Trophoblast cell (in vitro differentiated cells and primary cell): ENCODE data around the gene NLRP1.

Experiments
- DNase-seq, 2 donors: peaks; one replicate each; pipeline ENCODE4 v3.0.0-alpha.2; 2016
- H2AFZ ChIP-seq: 2 replicates; pipeline ENCODE4 v1.6.1; 2013; ENCODE audit warnings: low read length, moderate library complexity, mild to moderate bottlenecking; ENCODE audit not compliant: insufficient read depth, poor library complexity
- H2AK5ac ChIP-seq: 2 replicates; pipeline ENCODE4 v1.6.1; 2013; ENCODE audit warnings: mild to moderate bottlenecking, low read length
- H2BK120ac ChIP-seq: 2 replicates; pipeline ENCODE4 v1.6.1; 2013; ENCODE audit warnings: low read length, mild to moderate bottlenecking, moderate library complexity; ENCODE audit not compliant: insufficient read depth, poor library complexity
- H2BK12ac ChIP-seq: 2 replicates; pipeline ENCODE4 v1.6.1; 2013; ENCODE audit warnings: mild to moderate bottlenecking, low read length, moderate library complexity
- H2BK5ac ChIP-seq: 2 replicates; pipeline ENCODE4 v1.6.1; 2013; ENCODE audit warnings: low read length, low read depth, moderate library complexity, mild to moderate bottlenecking; ENCODE audit not compliant: poor library complexity
- H3K14ac ChIP-seq: 2 replicates; pipeline ENCODE4 v1.6.1; 2013; ENCODE audit warnings: mild to moderate bottlenecking, low read length
- H3K18ac ChIP-seq: 2 replicates; pipeline ENCODE4 v1.6.1; 2013; ENCODE audit warnings: mild to moderate bottlenecking, low read length
- H3K23ac ChIP-seq: 2 replicates; pipeline ENCODE4 v1.6.1; 2013; ENCODE audit warnings: low read length
- H3K27ac ChIP-seq: 2 replicates; pipeline ENCODE4 v1.5.1; 2013; ENCODE audit warnings: low read depth, mild to moderate bottlenecking, inconsistent platforms, low read length, moderate library complexity
- H3K27me3 ChIP-seq: 2 replicates; pipeline ENCODE4 v1.6.1; 2013; ENCODE audit warnings: inconsistent platforms, mild to moderate bottlenecking, low read length, moderate library complexity; ENCODE audit not compliant: insufficient read depth
- H3K36me3 ChIP-seq, 2 experiments: 1 replicate in 1 of 2; 2 replicates in 1 of 2; pipeline ENCODE4 v1.6.1; 2013; ENCODE audit warnings: low read length in 2 of 2, mild to moderate bottlenecking in 2 of 2, moderate library complexity in 1 of 2; ENCODE audit not compliant: insufficient read depth in 2 of 2, control insufficient read depth in 1 of 2
- H3K4ac ChIP-seq: 2 replicates; pipeline ENCODE4 v1.6.1; 2013; ENCODE audit warnings: low read depth, mild to moderate bottlenecking, low read length, moderate library complexity
- H3K4me1 ChIP-seq, 2 experiments: 1 replicate in 1 of 2; 2 replicates in 1 of 2; pipeline ENCODE4 v1.6.1; 2013; ENCODE audit warnings: low read length in 2 of 2, mild to moderate bottlenecking in 2 of 2, moderate library complexity in 1 of 2; ENCODE audit not compliant: insufficient read depth in 2 of 2, control insufficient read depth in 1 of 2
- H3K4me2 ChIP-seq: 2 replicates; pipeline ENCODE4 v1.6.1; 2013; ENCODE audit warnings: inconsistent platforms, mild to moderate bottlenecking, low read length, moderate library complexity
- H3K4me3 ChIP-seq: 2 replicates; pipeline ENCODE4 v1.5.1; 2013; ENCODE audit warnings: mild to moderate bottlenecking, low read depth, low read length, inconsistent platforms
- H3K79me1 ChIP-seq: one replicate; pipeline ENCODE4 v1.6.1; 2013; ENCODE audit warnings: low read length
- H3K79me2 ChIP-seq: 2 replicates; pipeline ENCODE4 v1.6.1; 2013; ENCODE audit warnings: low read length, mild to moderate bottlenecking; ENCODE audit not compliant: control insufficient read depth, insufficient read depth, poor library complexity
- H3K9ac ChIP-seq: 2 replicates; pipeline ENCODE4 v1.6.1; 2013; ENCODE audit warnings: mild to moderate bottlenecking, low read length
- H3K9me3 ChIP-seq: 2 replicates; pipeline ENCODE4 v1.6.1; 2013; ENCODE audit warnings: low read depth, mild to moderate bottlenecking, control low read depth, inconsistent platforms, low read length; ENCODE audit not compliant: insufficient read depth
- H4K12ac ChIP-seq: 2 replicates; pipeline ENCODE4 v1.6.1; 2013; ENCODE audit warnings: low read depth, mild to moderate bottlenecking, low read length, moderate library complexity
- H4K8ac ChIP-seq: 2 replicates; pipeline ENCODE4 v1.6.1; 2013; ENCODE audit warnings: low read depth, mild to moderate bottlenecking, low read length, moderate library complexity
- H4K91ac ChIP-seq: one replicate; pipeline ENCODE4 v1.6.1; 2013; ENCODE audit warnings: low read depth, mild to moderate bottlenecking, low read length, moderate library complexity
- WGBS: extraction: QIAGEN DNeasy Blood & Tissue Kit; methylation state at CpG from one replicate; pipeline ENCODE4 v1.1.7; 2013; ENCODE audit warnings: missing lambda C conversion rate; ENCODE audit not compliant: insufficient read length, insufficient coverage; ENCODE audit errors: extremely low coverage; 5-methylcytosine and 5-hydroxymethylcytosine counted together

Gene NLRP1

GRCh38 chr17:5619088-5619740 lies 34.9 kb upstream of the NLRP1 start:
- Histone ChIP-seq H3K18ac (no peak overlapping the region), H3K4ac (no peak overlapping the region), H3K27ac (no peak overlapping the region), H3K27me3 (no peaks in the 10 kb centered on the region), H3K9ac (no peak overlapping the region), H2BK5ac (no peak overlapping the region), H4K8ac (no peak overlapping the region), H2BK12ac (no peak overlapping the region), H2BK120ac (no peak overlapping the region), H3K79me2 (no peaks in the 10 kb centered on the region), H4K91ac (no peak overlapping the region), H3K14ac (no peak overlapping the region), H2AK5ac (no peak overlapping the region), H3K79me1 (no peaks in the 10 kb centered on the region), H3K23ac (no peak overlapping the region), H3K9me3 (peaks cover 2% of the 10 kb centered on the region), H2AFZ (no peak overlapping the region), H3K4me3 (no peak overlapping the region), H3K4me2 (no peak overlapping the region), H4K12ac (no peak overlapping the region), H3K36me3 (no peaks in the 10 kb centered on the region), H3K4me1 (no peaks in the 10 kb centered on the region)
- DNase-seq = no peak
- no CpG with 5 or more reads among the region's 20 CpGs for WGBS

DNA sequence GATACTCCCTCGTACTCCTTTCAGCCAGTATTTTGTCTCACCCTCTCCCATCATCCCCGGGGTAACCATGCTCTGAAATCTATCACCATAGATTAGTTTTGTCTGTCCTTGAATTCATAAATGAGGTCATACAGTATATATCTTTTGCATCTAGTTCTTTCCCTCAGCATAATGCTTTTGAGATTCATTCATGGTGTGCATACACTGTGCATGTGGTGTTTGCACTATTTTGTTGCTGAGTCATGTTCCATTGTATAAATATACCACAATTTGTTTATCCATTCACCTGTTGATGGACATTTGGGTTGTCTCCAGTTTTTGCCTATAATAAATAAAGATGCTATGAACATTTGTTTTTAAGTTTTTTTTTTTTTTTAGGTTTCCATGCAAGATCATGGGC lies 34.2 kb upstream of the NLRP1 start:
- Histone ChIP-seq H4K91ac (no peak overlapping the region), H3K79me2 (no peaks in the 10 kb centered on the region)

GRCh38 chr17:5615476-5615875 lies 31.2 kb upstream of the NLRP1 start:
- peaks cover 2% of the 10 kb centered on the region for H3K9me3 ChIP-seq
- H3K18ac ChIP-seq = no peak overlapping the region
- H3K79me1 ChIP-seq = no peaks in the 10 kb centered on the region
- H3K36me3 ChIP-seq = no peaks in the 10 kb centered on the region
- H4K12ac ChIP-seq = no peak overlapping the region
- H3K4me2 ChIP-seq = no peak overlapping the region
- H3K23ac ChIP-seq = no peak overlapping the region
- H3K79me2 ChIP-seq = no peaks in the 10 kb centered on the region
- H3K14ac ChIP-seq = no peak overlapping the region
- no peaks in the 10 kb centered on the region for H3K27me3 ChIP-seq
- H3K27ac ChIP-seq = no peak overlapping the region
- H3K9ac ChIP-seq = no peak overlapping the region
- H2BK12ac ChIP-seq = no peak overlapping the region
- DNase-seq = no peak
- no peak overlapping the region for H4K91ac ChIP-seq
- no peaks in the 10 kb centered on the region for H3K4me1 ChIP-seq
- no peak overlapping the region for H2AFZ ChIP-seq
- H4K8ac ChIP-seq = no peak overlapping the region
- no peak overlapping the region for H2BK120ac ChIP-seq
- no peak overlapping the region for H2BK5ac ChIP-seq
- H2AK5ac ChIP-seq = no peak overlapping the region
- WGBS = no CpG with 5 or more reads among the region's 2 CpGs
- no peak overlapping the region for H3K4ac ChIP-seq
- no peak overlapping the region for H3K4me3 ChIP-seq

More for the DNA sequence above, 34.2 kb upstream of the NLRP1 start:
- H4K12ac ChIP-seq = no peak overlapping the region
- H3K9ac ChIP-seq = no peak overlapping the region
- no peak overlapping the region for H2AFZ ChIP-seq
- no CpG with 5 or more reads among the region's 2 CpGs for WGBS
- peaks cover 2% of the 10 kb centered on the region for H3K9me3 ChIP-seq
- H3K27ac ChIP-seq = no peak overlapping the region
- no peaks in the 10 kb centered on the region for H3K79me1 ChIP-seq
- no peaks in the 10 kb centered on the region for H3K36me3 ChIP-seq
- no peaks in the 10 kb centered on the region for H3K4me1 ChIP-seq
- H3K27me3 ChIP-seq = no peaks in the 10 kb centered on the region
- no peak overlapping the region for H2BK5ac ChIP-seq
- H2BK12ac ChIP-seq = no peak overlapping the region
- no peak overlapping the region for H3K4me2 ChIP-seq
- no peak overlapping the region for H3K18ac ChIP-seq
- H2BK120ac ChIP-seq = no peak overlapping the region
- H2AK5ac ChIP-seq = no peak overlapping the region
- no peak for DNase-seq
- no peak overlapping the region for H3K14ac ChIP-seq
- H3K23ac ChIP-seq = no peak overlapping the region
- H3K4ac ChIP-seq = no peak overlapping the region
- H4K8ac ChIP-seq = no peak overlapping the region
- H3K4me3 ChIP-seq = no peak overlapping the region

DNA sequence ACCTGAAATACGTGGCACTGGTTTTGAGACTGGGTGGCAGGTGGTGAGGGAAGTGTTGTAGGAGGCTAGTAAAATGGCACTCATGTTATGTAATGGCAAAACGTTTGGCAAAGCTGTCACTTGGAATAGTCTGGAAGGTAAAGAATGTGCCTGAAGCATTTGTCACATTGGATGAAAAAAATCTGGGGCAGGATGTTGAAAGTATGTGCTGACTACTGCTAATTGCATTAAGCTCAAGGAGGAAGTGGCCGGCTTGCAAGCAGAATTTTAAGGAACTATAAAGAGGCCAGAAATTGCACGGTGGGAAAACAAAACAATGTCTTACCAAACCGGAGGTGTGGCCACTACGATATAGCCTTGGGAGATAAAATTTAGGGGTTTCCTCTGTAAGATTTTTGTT lies 26.6 kb upstream of the NLRP1 start:
- no CpG with 5 or more reads among the region's 6 CpGs for WGBS
- H3K4me2 ChIP-seq = no peak overlapping the region

More for the DNA sequence above, 26.6 kb upstream of the NLRP1 start:
- Histone ChIP-seq H4K91ac (no peak overlapping the region), H3K9me3 (peaks cover 2% of the 10 kb centered on the region), H2BK12ac (no peak overlapping the region), H2AK5ac (no peak overlapping the region), H3K79me2 (no peaks in the 10 kb centered on the region), H3K4ac (no peak overlapping the region), H2BK120ac (no peak overlapping the region), H3K27me3 (no peaks in the 10 kb centered on the region), H3K4me3 (no peak overlapping the region), H3K79me1 (no peaks in the 10 kb centered on the region), H4K12ac (no peak overlapping the region), H2BK5ac (no peak overlapping the region), H3K36me3 (no peaks in the 10 kb centered on the region), H3K27ac (no peak overlapping the region), H2AFZ (no peak overlapping the region), H3K9ac (no peak overlapping the region), H4K8ac (no peak overlapping the region), H3K18ac (no peak overlapping the region), H3K23ac (no peak overlapping the region), H3K14ac (no peak overlapping the region), H3K4me1 (no peaks in the 10 kb centered on the region)
- peak; percentile 38 to 77 for DNase-seq
